Measurements from ENCODE around the gene NUPR1.
"Not testable (repeated sequence)": the region's sequence is repeated elsewhere in the genome, so short reads cannot be mapped to it uniquely, and the experiment has no call there.

The NUPR1 gene, protein sequence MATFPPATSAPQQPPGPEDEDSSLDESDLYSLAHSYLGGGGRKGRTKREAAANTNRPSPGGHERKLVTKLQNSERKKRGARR

DNA sequence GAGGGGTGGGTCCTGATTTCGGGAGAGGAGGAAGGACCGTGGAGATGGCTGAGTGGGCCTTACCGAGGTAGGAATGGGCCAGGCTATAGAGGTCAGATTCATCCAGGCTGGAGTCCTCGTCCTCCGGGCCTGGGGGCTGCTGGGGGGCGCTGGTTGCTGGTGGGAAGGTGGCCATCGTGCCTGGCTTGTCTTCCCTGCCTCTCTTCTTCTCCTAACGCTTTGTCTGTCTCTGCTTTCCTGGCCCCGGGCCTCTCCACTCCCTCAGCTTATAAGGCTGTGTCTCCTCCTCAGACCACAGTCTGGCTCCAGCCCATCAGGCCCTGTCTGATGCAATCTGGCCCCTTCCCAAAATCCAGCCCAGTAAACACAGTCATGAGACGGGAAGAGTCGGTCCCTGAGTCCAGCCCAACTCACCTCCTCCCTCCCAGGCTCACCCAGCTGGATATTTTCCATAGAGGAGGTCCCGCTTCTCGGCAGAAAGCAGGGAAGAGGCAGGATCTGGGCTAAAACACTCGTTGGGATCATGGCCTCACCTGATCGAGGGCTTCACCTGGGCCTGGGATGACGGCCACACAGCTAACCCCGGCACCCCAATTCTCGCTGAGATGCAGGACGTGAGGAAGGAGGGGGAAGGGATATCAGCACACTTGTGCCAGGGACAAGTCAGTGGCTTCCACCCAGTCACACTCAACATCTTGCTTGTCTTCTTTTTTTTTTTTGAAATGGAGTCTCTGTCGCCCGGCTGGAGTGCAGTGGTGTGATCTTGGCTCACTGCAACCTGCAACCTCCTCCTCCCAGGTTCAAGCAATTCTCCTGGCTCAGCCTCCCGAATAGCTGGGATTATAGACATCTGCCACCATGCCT is at the start of gene NUPR1:
Gene NUPR1 (minus strand): TSS at position 242 of the 864 bp plus-strand sequence. CDS start 67 bp downstream, at position 175.
- DNase-seq (ENCODE audit: low spot score), result no peak

DNA sequence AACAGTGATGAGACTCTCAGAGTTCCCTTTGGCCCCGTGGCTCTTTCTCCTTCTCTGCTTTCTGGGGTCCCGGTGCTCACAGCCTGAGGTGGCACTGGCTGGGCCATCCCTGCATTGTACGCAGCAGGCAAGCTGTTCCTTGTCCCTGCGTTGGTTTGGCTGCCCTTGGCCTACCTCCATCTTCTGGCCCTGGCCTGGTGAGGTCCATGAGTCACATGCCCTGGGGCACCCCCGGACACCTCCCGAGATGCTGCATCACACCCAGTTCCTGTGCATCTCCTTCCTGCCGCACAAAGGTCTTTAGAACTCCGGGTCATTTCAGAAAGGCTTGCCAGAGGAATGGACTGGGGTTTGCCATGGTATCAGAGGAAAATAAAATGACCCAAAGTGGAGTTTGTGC is 48.6 kb upstream of the NUPR1 start:
- DNase-seq (ENCODE audit: low spot score), result no peak

DNA sequence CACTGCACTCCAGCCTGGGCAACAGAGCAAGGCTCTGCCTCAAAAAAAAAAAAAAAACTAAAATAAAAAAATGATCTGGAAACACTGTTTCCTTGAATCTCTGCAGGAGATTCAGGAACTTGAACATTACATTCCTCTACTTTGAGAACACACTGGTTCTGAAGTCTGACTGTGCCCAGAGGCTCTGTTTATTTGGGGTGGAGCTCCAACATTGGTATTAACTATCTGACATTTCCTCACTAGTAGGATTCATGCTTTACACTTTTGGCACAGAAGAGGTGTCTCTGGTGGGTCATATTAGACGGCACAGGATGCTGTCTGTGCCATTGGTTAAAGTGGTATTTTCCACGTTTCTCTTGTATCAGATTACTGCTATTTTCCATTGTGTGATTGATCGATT is 47.7 kb upstream of the NUPR1 start:
- no peak for DNase-seq (ENCODE audit: low spot score)

DNA sequence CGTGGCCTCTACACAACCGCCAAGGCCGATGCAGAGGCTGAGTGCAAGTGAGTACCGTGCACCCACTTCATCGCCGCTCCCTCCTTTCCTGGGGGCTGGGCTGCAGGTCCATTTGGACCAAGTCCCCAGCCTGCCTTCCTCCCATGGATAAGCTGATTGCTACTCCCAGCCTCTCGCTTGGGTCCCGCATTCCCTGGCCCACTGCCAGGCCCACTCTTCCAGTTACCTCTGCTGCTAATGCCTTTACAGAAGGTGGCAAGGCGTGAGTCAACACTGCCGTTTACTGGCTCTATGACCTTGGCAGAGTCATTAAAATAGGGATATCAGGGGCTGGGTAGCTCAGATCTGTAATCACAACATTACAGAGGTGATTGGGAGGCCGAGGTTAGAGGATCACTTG is 46.9 kb upstream of the NUPR1 start:
- DNase-seq (ENCODE audit: low spot score), result no peak

DNA sequence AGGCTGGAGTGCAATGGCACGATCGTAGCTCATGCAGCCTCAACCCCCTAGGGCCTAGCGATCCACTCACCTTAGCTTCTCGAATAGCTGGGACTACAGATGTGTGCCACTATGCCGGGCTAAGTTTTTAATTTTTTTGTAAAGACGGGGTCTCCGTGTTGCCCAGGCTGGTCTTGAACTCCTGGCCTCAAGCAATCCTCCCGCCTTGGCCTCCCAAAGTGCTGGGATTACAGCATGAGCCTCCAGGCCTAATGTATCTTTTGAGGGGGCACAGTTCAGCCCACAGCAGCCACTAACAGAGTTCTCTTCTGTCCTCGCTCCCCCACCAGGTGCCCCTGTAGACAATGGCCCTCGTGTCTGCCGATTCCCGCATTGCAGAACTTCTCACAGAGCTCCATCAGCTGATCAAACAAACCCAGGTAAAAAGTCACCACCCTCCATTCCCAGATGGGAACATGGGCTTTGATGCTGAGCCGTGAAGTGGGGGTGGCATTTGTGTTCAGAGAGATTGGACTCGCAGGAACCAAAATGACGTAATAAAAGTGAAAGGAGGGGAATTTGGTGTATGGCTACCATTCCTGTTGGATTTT is 42.0 kb upstream of the NUPR1 start:
- DNase-seq (ENCODE audit: low spot score), result no peak

DNA sequence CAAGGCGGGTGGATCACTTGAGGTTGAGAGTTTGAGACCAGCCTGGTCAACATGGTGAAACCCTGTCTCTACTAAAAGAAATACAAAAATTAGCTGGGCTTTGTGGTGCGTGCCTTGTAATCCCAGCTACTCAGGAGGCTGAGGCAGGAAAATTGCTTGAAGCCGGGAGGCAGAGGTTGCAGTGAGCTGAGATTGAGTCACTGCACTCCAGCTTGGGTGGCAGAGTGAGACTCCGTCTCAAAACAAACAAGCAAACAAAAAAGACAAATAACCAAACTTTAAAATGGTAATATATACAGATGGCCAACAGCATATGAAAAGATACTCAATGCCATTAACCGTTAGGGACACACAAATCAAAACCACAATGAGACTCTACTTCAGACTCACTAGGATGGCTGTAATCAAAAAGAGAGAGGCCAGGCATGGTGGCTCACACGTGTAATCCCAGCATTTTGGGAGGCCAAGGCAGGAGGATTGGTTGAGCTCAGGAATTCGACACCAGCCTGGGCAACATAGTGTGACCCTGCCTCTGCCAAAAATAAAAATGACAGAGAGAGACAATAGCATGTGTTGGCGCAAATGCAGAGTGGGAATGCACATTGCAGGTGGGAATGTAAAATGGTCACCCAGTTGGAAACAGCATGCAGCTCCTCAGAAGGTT is 36.8 kb upstream of the NUPR1 start:
- DNase-seq (ENCODE audit: low spot score), result no peak

DNA sequence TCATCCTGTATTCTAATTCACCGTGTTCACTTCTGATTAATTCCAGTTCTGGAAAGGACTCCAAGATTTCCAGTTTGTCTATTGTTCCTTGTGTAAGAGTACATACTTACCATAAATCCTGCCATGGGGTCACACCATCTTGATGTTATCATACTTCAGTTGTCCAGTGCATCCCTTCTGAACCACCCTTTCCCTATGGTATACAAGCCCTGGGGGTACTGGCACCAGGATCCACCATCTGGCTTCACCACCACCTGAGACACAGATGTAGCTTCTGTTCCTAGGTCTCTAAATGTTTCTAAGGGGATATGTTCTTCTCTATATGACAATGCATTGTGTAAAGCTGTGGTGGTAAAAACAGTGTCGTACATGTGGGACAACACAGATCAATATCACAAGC is 36.2 kb upstream of the NUPR1 start:
- no peak for DNase-seq (ENCODE audit: low spot score)

DNA sequence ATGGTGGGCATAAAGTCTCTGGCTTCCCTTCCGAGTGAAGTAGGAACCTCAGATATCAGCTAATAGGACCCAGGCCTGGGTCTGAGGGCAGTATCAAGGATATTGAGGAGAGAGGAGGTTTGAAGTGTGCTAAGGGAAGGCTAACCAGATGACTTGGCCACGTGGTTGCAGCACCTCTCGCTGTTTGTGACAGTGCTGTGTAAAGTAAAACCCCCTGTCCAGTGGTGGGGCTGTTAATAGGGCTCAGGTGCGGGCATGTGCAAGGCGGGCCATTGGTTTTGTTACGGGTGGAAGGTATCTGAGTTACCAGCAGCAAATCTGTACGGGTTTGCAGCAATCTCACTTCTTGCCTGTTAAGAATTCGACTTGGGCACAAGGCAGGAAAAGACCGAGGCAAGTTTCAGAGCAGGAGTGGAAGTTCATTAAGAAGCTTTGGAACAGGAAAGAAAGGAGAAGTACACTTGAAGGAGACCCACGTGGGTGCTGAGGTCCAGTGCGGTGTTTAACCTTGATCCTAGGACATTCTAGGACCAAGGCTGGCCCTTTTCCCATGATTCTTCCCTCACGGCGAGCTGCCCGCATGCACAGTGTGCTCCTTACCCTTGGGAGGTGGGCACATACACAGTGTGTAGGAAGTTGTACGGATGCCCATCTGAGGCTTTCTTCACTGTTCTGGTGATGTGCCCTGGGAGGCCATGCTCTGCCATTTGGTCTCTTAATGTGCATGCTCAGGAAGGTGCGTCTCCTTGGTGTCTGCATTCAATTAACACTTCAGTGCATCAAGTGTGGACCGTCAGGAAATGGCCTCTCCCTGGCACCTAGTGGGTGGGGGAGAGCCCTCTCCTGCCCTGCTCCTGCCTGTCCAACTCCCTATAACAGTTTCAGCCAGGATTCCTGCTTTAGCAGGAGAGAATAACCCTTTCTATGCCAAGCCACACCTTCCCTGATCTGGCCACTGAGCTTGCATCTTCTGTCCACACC is 35.3 kb upstream of the NUPR1 start:
- no peak for DNase-seq (ENCODE audit: low spot score)

DNA sequence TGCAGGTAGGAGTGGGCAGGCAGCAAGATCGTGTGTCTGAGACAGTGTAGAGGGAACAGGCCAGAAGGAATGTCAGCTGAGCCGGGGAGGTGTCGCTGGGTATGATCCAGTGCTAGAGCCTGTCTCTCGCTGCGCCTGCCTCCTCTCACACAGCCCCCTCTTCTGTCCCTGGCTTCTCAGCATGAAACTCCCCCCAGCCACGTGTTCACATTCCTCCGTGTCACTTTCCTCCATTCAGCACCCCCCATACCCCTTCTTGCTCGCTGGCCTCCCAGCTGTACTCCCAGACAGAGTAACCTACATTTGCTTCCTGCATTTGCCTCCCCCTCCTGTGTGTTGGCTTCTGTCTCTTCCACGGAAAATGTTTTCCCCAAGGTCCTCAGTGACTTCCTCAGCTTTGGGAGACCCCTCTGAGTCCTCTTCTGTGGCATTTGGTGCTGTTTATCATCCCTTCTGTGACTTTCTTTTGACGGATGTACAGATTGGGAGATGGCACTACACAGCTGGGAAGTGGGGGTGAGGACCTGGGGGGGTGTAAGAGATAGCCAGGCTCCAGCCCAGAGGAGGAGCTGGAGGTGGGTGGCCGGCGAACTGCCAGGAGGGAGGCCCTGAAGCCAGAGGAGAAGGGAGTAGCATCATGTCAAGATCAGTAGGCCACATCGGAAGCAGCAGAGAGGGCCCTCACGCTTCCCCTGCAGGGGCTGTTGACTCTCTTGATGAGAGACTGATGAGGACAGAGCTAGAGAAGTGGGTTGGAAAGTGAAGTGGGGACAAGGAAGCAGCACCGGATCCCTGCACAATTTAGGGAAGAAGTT is 34.1 kb upstream of the NUPR1 start:
- no peak for DNase-seq (ENCODE audit: low spot score)

DNA sequence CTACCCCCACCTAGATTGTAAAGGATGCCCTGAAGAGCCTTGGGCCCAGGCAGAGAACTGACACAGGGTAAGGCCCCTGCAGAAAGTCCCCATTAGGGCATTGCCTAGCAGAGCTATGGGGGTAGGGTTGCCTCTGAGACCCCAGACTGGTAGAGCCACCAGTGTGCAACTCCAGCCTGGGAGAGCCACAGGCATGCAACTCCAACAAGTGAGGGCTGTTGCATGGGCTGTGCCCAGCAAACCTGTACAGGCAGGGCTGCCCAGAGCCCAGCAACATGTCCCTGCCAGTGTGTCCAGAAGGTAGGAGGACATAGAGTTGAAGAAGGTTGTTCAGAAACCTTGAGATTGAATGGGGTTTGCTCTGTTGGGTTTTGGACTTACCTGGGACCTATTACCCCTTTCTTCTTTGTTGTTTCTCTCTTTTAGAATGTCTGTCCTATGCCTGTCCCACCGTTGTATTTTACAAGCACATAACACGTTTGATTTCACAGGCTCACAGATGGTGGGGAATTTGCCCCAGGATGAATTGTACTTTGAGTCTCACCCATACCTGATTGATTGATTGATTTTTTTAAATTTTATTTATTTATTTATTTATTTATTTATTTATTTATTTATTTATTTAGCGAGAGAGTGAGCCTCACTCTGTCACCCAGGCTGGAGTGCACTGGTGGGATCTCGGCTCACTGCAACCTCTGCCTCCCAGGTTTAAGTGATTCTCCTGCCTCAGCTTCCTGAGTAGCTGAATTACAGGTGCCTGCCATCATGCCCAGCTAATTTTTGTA is 31.4 kb upstream of the NUPR1 start:
- no peak for DNase-seq (ENCODE audit: low spot score)

DNA sequence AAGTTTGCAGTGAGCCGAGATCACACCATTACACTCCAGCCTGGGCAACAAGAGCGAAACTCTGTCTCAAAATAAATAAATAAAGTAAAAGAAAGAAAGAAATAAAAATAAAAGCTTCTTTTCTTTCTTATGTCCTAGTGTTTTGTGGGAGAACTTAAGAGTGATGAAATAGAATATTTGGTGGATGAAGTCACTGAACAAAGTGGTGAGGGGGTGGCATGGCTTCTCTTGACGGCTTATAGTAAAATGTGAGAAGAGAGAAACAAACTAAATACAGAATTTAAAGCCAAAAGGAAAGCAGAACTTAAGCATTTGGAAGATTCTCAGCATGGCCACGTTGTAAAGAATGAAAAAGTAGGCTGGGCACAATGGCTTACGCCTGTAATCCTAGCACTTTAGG is 30.2 kb upstream of the NUPR1 start:
- no peak for DNase-seq (ENCODE audit: low spot score)

DNA sequence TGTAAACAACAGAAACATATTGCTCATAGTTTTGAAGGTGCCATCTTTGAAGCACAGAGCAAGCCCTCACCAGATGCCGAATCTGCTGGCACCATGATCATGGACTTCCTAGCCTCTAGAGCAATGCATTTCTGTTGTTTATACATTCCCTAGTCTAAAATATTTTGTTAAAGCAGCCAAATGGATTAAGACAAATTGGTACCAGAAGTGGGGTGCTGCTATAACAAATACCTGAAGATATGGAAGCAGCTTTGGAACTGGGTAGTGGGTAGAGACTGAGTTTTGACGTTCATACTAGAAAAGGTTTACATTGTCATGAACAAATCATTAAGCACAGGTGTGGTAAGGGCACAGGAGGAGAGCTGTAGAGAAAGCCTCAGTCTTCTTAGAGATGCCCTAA is 28.5 kb upstream of the NUPR1 start:
- no peak for DNase-seq (ENCODE audit: low spot score)

DNA sequence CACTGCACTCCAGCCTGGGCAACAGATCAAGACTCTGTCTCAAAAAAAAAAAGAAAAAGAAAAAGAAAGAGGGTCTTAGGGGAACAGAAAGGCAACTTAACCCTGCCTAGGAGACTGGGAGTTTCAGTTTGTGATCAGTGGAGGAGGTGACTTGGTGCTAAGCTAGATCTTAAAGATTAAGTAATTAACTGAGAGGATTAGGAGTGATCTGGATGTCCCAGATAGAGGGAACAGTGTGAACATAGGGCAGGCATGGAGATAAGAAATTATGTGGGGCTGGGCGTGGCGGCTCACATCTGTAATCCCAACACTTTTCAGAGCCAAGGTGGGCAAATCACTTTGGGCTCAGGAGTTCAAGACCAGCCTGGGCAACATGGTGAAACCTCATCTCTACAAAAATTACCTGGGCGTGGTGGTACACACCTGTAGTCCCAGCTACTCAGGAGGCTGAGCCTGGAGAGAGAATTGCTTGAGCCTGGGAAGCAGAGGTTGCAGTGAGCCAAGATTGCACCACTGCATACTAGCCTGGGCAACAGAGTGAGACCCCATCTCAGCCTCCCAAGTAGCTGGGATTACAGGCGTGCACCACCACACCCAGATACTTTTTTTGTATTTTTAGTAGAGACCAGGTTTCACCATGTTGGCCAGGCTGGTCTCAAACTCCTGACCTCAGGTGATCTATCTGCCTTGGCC is 27.6 kb upstream of the NUPR1 start:
- not testable (repeated sequence) for DNase-seq (ENCODE audit: low spot score)

DNA sequence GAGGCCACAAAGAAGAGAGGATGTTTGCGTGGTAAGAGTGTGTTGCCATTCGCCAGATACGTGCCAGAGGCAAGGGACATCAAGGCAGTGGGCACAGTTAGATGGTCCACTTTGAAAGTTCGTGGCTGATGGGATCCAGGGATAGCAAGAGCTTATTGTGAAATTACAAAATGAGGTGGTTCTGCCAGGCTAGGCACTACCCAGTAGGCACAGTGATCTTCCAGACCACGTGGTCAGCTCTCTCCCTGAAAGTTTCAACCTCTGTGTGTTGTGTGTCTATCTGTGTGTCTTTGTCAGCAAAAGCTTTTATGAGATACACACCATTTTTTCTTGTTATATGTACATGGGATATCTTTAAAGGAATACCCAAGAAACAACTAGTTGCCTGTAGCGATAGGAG is 24.4 kb upstream of the NUPR1 start:
- DNase-seq (ENCODE audit: low spot score), result no peak

DNA sequence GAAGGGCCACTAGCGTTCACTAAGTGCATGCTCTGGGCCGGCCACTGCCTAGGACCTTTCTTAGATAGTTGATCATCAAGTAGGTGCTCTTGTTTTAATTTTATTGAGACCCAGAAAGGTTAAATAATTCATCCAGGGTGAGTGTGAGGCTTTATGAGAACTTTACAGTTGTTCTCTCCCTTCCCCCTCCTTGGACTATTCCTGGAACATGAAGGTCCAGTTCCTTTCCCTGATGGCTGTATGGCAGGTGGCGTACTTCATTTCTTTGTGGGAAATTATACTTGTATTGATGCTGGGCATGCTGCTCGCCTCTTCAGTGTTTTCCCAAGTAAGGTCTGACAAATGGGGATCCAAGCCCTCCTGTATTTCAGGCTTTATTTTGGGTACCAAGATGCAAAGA is 23.4 kb upstream of the NUPR1 start:
- DNase-seq (ENCODE audit: low spot score), result no peak

DNA sequence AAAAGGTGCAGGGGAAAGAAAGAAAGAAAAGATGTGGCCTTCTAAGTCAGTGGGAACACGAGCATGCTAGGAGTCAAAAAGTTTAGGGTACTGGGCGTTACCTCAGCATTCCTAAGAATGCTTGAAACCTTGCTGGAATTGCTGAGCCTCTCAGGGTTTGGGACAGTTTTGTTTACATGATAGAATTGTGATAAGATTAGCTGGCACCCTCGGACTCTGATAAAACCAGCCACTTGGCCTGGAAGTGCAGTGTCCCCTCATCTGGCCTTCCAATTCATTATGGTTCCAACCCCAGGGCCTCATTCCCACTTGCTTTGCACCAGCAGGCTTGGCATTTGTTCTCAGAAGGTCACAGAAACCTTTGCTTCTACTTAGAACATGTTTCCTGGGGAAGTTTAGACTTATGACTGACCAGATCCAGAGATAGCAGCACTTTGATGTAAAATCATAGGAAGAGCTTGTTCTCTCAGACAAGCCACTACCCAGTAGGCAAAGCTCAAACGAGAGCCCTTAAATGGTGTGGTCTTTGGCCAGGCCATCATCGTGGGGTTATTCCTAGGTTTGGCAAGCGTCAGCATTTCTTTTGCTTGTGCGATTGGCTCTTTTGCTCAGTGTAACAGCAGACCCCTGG is 22.9 kb upstream of the NUPR1 start:
- no peak for DNase-seq (ENCODE audit: low spot score)

DNA sequence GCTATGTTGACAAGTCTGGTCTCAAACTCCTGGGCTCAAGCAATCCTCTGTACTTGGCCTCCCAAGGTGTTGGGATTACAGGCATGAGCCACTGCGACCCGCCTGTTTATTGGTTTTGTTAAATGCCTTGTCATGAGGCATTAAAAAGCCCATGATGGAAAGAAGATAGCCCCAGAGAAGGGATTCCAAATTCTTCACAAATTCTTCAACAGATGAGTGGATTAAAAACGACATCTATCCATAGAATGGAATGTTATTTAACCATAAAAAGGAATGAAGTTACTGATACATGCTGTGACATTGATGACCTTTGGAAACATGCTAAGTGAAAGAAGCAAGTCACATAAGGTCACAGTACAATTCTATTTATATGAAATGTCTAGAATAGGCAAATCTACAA is 19.7 kb upstream of the NUPR1 start:
- no peak for DNase-seq (ENCODE audit: low spot score)

DNA sequence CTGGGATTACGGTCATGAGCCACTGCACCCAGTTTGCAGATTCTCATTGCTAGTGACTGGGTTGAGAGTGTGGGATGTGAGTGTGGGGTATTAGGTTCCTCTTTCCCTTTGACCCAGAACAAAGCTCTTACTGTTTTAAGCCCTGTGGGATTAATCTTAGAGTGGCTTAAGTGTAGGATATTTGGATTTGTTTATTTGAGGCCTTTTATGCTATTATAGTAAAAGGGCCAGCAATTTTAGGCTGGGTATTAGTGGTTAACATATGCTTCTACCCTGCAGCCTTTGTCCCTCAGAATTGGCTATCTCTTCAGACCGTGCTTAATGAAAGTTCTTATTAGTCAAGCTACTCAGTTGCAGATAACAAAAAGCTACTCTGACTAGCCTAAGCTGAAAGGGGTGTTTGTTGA is 18.1 kb upstream of the NUPR1 start:
- no peak for DNase-seq (ENCODE audit: low spot score)

DNA sequence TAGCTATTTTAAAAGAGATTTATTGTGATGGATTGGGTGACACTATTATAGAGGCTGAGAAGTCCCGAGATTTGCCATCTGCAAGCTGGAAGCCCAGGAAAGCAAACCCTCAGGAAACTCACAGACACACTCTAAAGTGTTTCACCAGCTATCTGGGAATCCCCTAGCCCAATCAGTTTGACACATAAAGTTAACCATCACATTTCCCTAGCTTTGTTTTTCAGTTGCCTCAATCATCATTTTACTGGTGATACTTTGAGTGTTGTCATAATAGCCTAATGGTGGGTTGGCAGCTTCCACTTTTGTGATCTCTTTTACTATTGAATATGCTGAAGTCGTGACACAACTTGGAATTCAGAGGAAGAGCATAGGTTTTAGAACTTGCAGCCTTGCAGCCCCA is 16.8 kb upstream of the NUPR1 start:
- DNase-seq (ENCODE audit: low spot score), result no peak
